ENCODE measurements around the gene SPATA13. TPM values are rescaled to one million over a fixed set of nuclear protein-coding genes. Genes with fewer than 3 reads are reported as not detected.

The SPATA13 gene
- total RNA-seq, 1 experiment from 2014 or later, result 14.1 TPM

- no peak for DNase-seq
- Histone ChIP-seq H3T11ph (ENCODE audit: low read length) (no peak overlapping the region), H3K23ac (ENCODE audit: insufficient read length, low read depth, low read length) (no peak overlapping the region), H4K5ac (ENCODE audit: insufficient read length, low read depth, low read length) (no peak overlapping the region), H2BK12ac (ENCODE audit: insufficient read length, low read depth, low read length) (no peak overlapping the region), H3K4me2 (ENCODE audit: insufficient read depth, insufficient read length, low read length) (no peak overlapping the region), H3K4ac (ENCODE audit: low read depth, low read length) (no peak overlapping the region), H2BK5ac (ENCODE audit: insufficient read length, low read length) (no peak overlapping the region), H3K79me1 (ENCODE audit: insufficient read depth, low read depth, low read length, poor library complexity, severe bottlenecking) (peaks cover 5% of the 10 kb centered on the region), H2AK5ac (ENCODE audit: insufficient read length, low read length) (no peak overlapping the region), H2BK20ac (ENCODE audit: low read depth, low read length, poor library complexity, severe bottlenecking) (no peak overlapping the region), H3K27ac (ENCODE audit: insufficient read length, low read depth, low read length) (no peak overlapping the region), H4K20me1 (ENCODE audit: control insufficient read depth, insufficient read depth, insufficient read length) (peaks cover 2% of the 10 kb centered on the region), H4K91ac (ENCODE audit: insufficient read length, low read depth, low read length) (no peak overlapping the region), H3K9ac (ENCODE audit: extremely low read depth, insufficient read length, low read length) (no peak overlapping the region), H3K27me3 (ENCODE audit: insufficient read depth, low read length) (no peaks in the 10 kb centered on the region), H3K79me2 (ENCODE audit: insufficient read depth, low read length) (0 out of 2 replicates have a peak, but pooled peaks cover 1% of the 10 kb centered on the region), H3K14ac (ENCODE audit: insufficient read depth, low read length) (no peak overlapping the region), H3K4me1 (ENCODE audit: insufficient read depth, low read length) (no peaks in the 10 kb centered on the region), H3K18ac (ENCODE audit: insufficient read length, low read depth, low read length) (no peak overlapping the region), H3K56ac (ENCODE audit: insufficient read length, low read depth, low read length) (no peak overlapping the region), H4K8ac (replicated peaks; ENCODE audit: insufficient read length, low read depth, low read length) (no peak overlapping the region), H3K23me2 (ENCODE audit: insufficient read length, low read depth, low read length, poor library complexity, severe bottlenecking) (no peaks in the 10 kb centered on the region), H2AFZ (ENCODE audit: low read length) (no peak overlapping the region), H3K9me3 (ENCODE audit: control insufficient read depth, low read depth, low read length) (no peaks in the 10 kb centered on the region), H2BK15ac (ENCODE audit: low read depth, low read length) (no peak overlapping the region), H2BK120ac (ENCODE audit: low read depth, low read length, poor library complexity, severe bottlenecking) (no peak overlapping the region)
- Mint-ChIP-seq H3K27me3 (ENCODE audit: low read depth) (no peaks in the 10 kb centered on the region), H3K27ac (peak overlapping the region in 2 of 3 experiments; percentile 24 to 80; a peak in 2 of 7 replicates), H3K4me3 (no peak overlapping the region), H3K9me3 (no peaks in the 10 kb centered on the region), H3K4me1 (peaks cover 30 to 44% of the 10 kb centered on the region in 2 experiments), H3K36me3 (ENCODE audit: insufficient read depth in 1 of 3, low read depth in 3 of 3) (no peaks in the 10 kb centered on the region; a peak in 1 of 7 replicates)
- no CpG with 5 or more reads among the region's 12 CpGs for WGBS (ENCODE audit: extremely low coverage, insufficient read length, low lambda C conversion rate)
- no peak for TF ChIP-seq CTCF (conservative IDR thresholded peaks at IDR 0.05)
These were observed 70.0 kb downstream of the SPATA13 start for GRCh38 chr13:24230428-24231072.

Measured in H9 (cell line).